Body of pancreas (tissue), 4 donors: Measurements from ENCODE around the gene SPATA25.

ENCODE experiments used
- POLR2A ChIP-seq, 3 donors: fragments of 450-650 bp; IDR thresholded peaks; one replicate each; pipeline ENCODE4 v1.6.1; 2016; ENCODE audit warnings: antibody characterized with exemption in 3 of 3, mild to moderate bottlenecking in 2 of 3
- TF ChIP-seq, protein P1 (sequence below), 7 experiments: fragments of 450-650 bp in 4 of 7; fragments of 200-600 bp in 3 of 7; sonication (generic) in 3 of 7; IDR thresholded peaks; one replicate each; pipeline ENCODE4 v1.5.1; 2016 to 2019; ENCODE audit warnings: antibody characterized with exemption in 7 of 7

DNA sequence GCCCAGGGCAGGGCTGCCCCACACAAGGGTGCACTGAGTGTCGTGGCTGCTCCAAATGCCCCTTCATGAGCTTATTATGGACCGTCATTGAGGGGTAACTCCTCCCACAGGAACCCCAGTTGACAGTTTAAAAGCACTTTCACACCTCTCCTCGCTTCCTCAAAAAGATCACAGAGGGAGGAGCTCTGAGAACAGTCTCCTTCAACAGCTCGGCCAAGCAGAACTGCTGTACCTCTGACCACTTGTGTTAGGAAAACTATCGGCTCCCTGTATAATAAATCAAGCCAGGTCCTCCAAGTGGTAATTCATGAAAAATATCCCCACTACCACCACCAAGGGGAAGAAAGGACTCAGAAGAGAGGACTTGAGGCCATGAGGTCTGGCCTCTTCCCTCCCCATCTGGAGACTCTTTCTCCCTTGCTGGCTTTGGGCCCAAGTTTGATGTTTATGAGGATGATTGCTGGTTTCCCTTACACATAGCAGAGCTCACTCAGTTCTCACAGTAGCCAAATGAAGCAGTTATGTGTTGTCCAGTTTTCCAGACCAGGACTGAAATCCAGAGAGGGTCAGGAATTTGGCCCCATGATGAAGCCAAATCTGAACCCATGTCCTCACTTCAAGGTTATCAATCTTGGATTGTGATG lies 45.1 kb downstream of the SPATA25 start:
- no peak for TF ChIP-seq POLR2A (IDR thresholded peaks at IDR 0.05)
- TF ChIP-seq, protein P1, sequence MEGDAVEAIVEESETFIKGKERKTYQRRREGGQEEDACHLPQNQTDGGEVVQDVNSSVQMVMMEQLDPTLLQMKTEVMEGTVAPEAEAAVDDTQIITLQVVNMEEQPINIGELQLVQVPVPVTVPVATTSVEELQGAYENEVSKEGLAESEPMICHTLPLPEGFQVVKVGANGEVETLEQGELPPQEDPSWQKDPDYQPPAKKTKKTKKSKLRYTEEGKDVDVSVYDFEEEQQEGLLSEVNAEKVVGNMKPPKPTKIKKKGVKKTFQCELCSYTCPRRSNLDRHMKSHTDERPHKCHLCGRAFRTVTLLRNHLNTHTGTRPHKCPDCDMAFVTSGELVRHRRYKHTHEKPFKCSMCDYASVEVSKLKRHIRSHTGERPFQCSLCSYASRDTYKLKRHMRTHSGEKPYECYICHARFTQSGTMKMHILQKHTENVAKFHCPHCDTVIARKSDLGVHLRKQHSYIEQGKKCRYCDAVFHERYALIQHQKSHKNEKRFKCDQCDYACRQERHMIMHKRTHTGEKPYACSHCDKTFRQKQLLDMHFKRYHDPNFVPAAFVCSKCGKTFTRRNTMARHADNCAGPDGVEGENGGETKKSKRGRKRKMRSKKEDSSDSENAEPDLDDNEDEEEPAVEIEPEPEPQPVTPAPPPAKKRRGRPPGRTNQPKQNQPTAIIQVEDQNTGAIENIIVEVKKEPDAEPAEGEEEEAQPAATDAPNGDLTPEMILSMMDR (IDR thresholded peaks at IDR 0.05) = no peak
